Fibroblast of mammary gland (primary cell): Measurements from ENCODE around the gene PTDSS2.

Experiments
- DNase-seq: peaks from one replicate; pipeline ENCODE4 v3.0.0-alpha.2; 2010; ENCODE audit warnings: low read depth
- H3K4me3 ChIP-seq: 2 replicates; pipeline ENCODE4 v1.5.1; 2011; ENCODE audit warnings: low read depth, mild to moderate bottlenecking, low read length, moderate library complexity; ENCODE audit not compliant: control insufficient read depth
- TF ChIP-seq, protein P1 (sequence below): conservative IDR thresholded peaks from 2 replicates; pipeline ENCODE4 v1.5.1; 2011; ENCODE audit warnings: low read depth, low read length, inconsistent platforms; ENCODE audit not compliant: control insufficient read depth, insufficient read depth

Gene PTDSS2

GRCh38 chr11:535519-536454 is 85.7 kb downstream of the PTDSS2 start, which contains the start of gene HRAS:
Gene HRAS (minus strand): TSS chr11:535576.
- DNase-seq = peak; percentile 90
- TF ChIP-seq, protein P1, sequence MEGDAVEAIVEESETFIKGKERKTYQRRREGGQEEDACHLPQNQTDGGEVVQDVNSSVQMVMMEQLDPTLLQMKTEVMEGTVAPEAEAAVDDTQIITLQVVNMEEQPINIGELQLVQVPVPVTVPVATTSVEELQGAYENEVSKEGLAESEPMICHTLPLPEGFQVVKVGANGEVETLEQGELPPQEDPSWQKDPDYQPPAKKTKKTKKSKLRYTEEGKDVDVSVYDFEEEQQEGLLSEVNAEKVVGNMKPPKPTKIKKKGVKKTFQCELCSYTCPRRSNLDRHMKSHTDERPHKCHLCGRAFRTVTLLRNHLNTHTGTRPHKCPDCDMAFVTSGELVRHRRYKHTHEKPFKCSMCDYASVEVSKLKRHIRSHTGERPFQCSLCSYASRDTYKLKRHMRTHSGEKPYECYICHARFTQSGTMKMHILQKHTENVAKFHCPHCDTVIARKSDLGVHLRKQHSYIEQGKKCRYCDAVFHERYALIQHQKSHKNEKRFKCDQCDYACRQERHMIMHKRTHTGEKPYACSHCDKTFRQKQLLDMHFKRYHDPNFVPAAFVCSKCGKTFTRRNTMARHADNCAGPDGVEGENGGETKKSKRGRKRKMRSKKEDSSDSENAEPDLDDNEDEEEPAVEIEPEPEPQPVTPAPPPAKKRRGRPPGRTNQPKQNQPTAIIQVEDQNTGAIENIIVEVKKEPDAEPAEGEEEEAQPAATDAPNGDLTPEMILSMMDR = no peak
- peak within 1 kb of the TSS; percentile 67 for H3K4me3 ChIP-seq

- peak within 1 kb of the TSS; percentile 13 for H3K4me3 ChIP-seq
- TF ChIP-seq, protein P1 = no peak
- peak; percentile 60 for DNase-seq
Measured at GRCh38 chr11:536841-537621, 87.0 kb downstream of the PTDSS2 start, which contains the start of gene LRRC56. Gene LRRC56 (plus strand): TSS chr11:537527. CDS start chr11:540685, 3,158 bp downstream.

DNA sequence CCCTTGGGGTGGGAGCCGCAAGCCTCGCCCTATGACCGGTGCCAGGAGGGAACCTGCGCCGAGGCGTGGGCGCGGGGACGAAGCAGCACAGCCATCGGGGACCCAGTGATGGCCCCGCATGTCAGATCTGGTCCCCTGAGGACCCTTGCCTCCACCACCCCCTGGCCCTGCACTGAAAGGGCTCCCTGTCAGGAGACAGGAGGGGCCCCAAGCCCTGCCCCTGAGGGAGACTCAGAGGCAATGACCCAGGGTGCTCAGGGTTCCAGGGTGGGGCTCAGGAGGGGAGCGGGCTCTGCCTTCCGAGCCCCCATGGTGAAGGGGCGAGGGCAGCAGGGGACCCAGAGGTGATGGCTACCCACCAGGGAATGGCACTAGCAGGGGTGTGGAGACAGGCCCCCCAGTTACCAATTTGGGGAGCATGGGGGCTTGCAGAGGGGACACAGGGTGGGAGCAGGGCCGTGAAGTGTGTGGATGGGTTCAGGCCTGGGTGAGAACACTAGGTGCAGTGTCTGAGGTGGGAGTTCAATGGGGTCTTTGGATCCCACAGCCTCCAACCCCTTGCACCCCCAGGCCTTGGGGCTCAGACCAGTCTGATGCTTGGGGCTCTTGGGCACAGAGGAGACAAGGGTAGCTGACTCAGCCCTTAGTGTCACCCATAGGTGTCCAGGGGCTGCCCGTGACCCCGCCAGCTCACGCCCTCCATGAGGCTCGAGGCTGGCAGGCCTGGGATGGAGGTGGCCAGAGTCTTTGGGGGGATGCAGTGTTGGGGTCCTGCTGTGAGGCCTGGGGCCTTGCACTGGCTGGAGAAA is 87.7 kb downstream of the PTDSS2 start:
- TF ChIP-seq, protein P1 = no peak
- H3K4me3 ChIP-seq = peak overlapping the region; percentile 1
- no peak for DNase-seq

GRCh38 chr11:538431-539051 is 88.5 kb downstream of the PTDSS2 start:
- TF ChIP-seq, protein P1 = no peak
- no peak for DNase-seq
- no peak overlapping the region for H3K4me3 ChIP-seq

- no peak overlapping the region for H3K4me3 ChIP-seq
- DNase-seq = no peak
- TF ChIP-seq, protein P1 = no peak
Measured at GRCh38 chr11:539971-540481, 89.9 kb downstream of the PTDSS2 start.
